Osteoblast (primary cell): ENCODE measurements around the gene IL12A. TPM values are rescaled to one million over a fixed set of nuclear protein-coding genes. Genes with fewer than 3 reads are reported as not detected.

Source experiments
- DNase-seq: peaks from one replicate; pipeline ENCODE4 v3.0.0; 2011; ENCODE audit warnings: low spot score, mixed read lengths; ENCODE audit not compliant: insufficient read length; ENCODE audit errors: missing footprints
- H2AFZ ChIP-seq: 2 replicates; pipeline ENCODE4 v1.6.0; 2011; ENCODE audit warnings: mild to moderate bottlenecking, low read length
- H3K27ac ChIP-seq: 2 replicates; pipeline ENCODE4 v1.5.1; 2011; ENCODE audit warnings: mild to moderate bottlenecking, low read depth, low read length, moderate library complexity
- H3K27me3 ChIP-seq: 2 replicates; pipeline ENCODE4 v1.6.0; 2012; ENCODE audit warnings: mild to moderate bottlenecking, control low read depth, inconsistent platforms, low read length, moderate library complexity; ENCODE audit not compliant: insufficient read depth
- H3K36me3 ChIP-seq: 2 replicates; pipeline ENCODE4 v1.5.1; 2011; ENCODE audit warnings: mild to moderate bottlenecking, low read length, control low read depth, moderate library complexity; ENCODE audit not compliant: insufficient read depth
- H3K4me1 ChIP-seq: 2 replicates; pipeline ENCODE4 v1.5.1; 2011; ENCODE audit warnings: mild to moderate bottlenecking, low read length, control low read depth, moderate library complexity; ENCODE audit not compliant: insufficient read depth
- H3K4me2 ChIP-seq: 2 replicates; pipeline ENCODE4 v1.6.0; 2011; ENCODE audit warnings: mild to moderate bottlenecking, low read length; ENCODE audit not compliant: insufficient read depth
- H3K4me3 ChIP-seq: fragments of 200-600 bp; sonication (generic); 3 replicates; pipeline ENCODE4 v1.5.1; 2012; ENCODE audit warnings: mild to moderate bottlenecking, low read length, inconsistent platforms; ENCODE audit not compliant: insufficient read depth
- H3K79me2 ChIP-seq: 2 replicates; pipeline ENCODE4 v1.6.0; 2012; ENCODE audit warnings: mild to moderate bottlenecking, low read length, control low read depth, inconsistent platforms; ENCODE audit not compliant: insufficient read depth
- H3K9me3 ChIP-seq: 2 replicates; pipeline ENCODE4 v1.5.1; 2011; ENCODE audit warnings: low read depth, low read length, control low read depth
- H4K20me1 ChIP-seq: 2 replicates; pipeline ENCODE4 v1.6.0; 2012; ENCODE audit warnings: mild to moderate bottlenecking, low read length, control low read depth; ENCODE audit not compliant: insufficient read depth
- CTCF ChIP-seq: IDR thresholded peaks from 2 replicates; pipeline ENCODE4 v1.5.1; 2011; ENCODE audit warnings: mild to moderate bottlenecking, low read depth, low read length, moderate library complexity; ENCODE audit errors: extremely low read depth
- total RNA-seq: library from RNA; depleted of rRNA; stranded (reverse); fragments of >200 nt; gene quantifications from 2 replicates; pipeline ENCODE4 v1.2.3, GENCODE V29; 2012

IL12A gene
- total RNA-seq, 1 donor = 4.7 TPM

GRCh38 chr3:159964166-159964973 lies 24.3 kb upstream of the IL12A start:
- Histone ChIP-seq H3K4me2 (peak overlapping the region; percentile 18), H3K4me1 (peaks cover 6% of the 10 kb centered on the region), H2AFZ (no peak overlapping the region), H3K79me2 (no peaks in the 10 kb centered on the region), H3K9me3 (no peaks in the 10 kb centered on the region), H3K27me3 (no peaks in the 10 kb centered on the region), H3K27ac (no peak overlapping the region), H4K20me1 (no peaks in the 10 kb centered on the region), H3K4me3 (no peak overlapping the region), H3K36me3 (no peaks in the 10 kb centered on the region)
- peak; percentile 81 for DNase-seq
- TF ChIP-seq CTCF = no peak

- H3K9me3 ChIP-seq = no peaks in the 10 kb centered on the region
- no peaks in the 10 kb centered on the region for H3K79me2 ChIP-seq
- H3K4me2 ChIP-seq = no peak overlapping the region
- no peak for TF ChIP-seq CTCF
- H3K27me3 ChIP-seq = no peaks in the 10 kb centered on the region
- H3K36me3 ChIP-seq = no peaks in the 10 kb centered on the region
- no peaks in the 10 kb centered on the region for H4K20me1 ChIP-seq
- H3K27ac ChIP-seq = no peak overlapping the region
- DNase-seq = no peak
- H3K4me3 ChIP-seq = no peak overlapping the region
- H2AFZ ChIP-seq = no peak overlapping the region
- H3K4me1 ChIP-seq = no peaks in the 10 kb centered on the region
These were observed 17.3 kb upstream of the IL12A start for GRCh38 chr3:159971311-159971710.

GRCh38 chr3:159977295-159977694 lies 11.3 kb upstream of the IL12A start:
- TF ChIP-seq CTCF = no peak
- peak overlapping the region; percentile 26 for H2AFZ ChIP-seq

GRCh38 chr3:159978353-159978752 lies 10.3 kb upstream of the IL12A start:
- Histone ChIP-seq H3K9me3 (no peaks in the 10 kb centered on the region), H3K79me2 (no peaks in the 10 kb centered on the region), H2AFZ (no peak overlapping the region), H3K4me2 (no peak overlapping the region), H3K4me1 (no peaks in the 10 kb centered on the region), H3K36me3 (no peaks in the 10 kb centered on the region), H3K4me3 (no peak overlapping the region), H4K20me1 (no peaks in the 10 kb centered on the region), H3K27ac (no peak overlapping the region), H3K27me3 (no peaks in the 10 kb centered on the region)
- TF ChIP-seq CTCF = no peak
- DNase-seq = no peak

More at GRCh38 chr3:159977295-159977694, 11.3 kb upstream of the IL12A start:
- no peaks in the 10 kb centered on the region for H3K27me3 ChIP-seq
- H3K27ac ChIP-seq = no peak overlapping the region
- no peaks in the 10 kb centered on the region for H3K4me1 ChIP-seq
- no peaks in the 10 kb centered on the region for H3K9me3 ChIP-seq
- H3K4me3 ChIP-seq = no peak overlapping the region
- no peaks in the 10 kb centered on the region for H3K36me3 ChIP-seq
- no peaks in the 10 kb centered on the region for H3K79me2 ChIP-seq
- DNase-seq = no peak
- H4K20me1 ChIP-seq = no peaks in the 10 kb centered on the region
- no peak overlapping the region for H3K4me2 ChIP-seq
